ENCODE results near the gene MAN2B2. TPM values are rescaled to one million over a fixed set of nuclear protein-coding genes. Genes with fewer than 3 reads are reported as not detected.

MAN2B2 gene
- total RNA-seq, 2 experiments from 2014 or later = 13.7 to 19.4 TPM

DNA sequence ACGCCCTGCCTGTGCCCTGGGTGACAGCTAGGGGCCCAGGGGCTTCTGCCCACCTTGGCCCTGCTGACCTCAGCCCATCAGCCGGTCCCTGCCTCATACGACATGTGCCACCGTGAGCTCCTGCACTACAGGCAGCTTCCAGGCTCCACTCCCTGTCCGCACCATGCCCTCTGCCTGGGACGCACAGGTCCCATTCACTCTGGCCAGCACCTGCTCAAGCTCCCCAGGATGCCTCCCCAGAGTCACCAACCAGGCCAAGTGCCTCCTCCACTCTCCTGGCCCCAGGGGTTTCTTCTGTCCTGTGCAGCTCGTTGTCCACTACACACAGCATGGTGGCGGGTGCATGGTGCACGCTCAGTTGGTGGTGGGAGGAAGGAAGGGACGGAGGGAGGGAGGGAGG, 45.3 kb downstream of the MAN2B2 start:
- BruUV-seq (replicated peaks) = no TSS peak
- no peak overlapping the region for H3K4me2 ChIP-seq (ENCODE audit: low read length)
- H3K27ac ChIP-seq (ENCODE audit: low read depth, low read length, poor library complexity, severe bottlenecking) = no peak overlapping the region
- no peak for DNase-seq (ENCODE audit: low spot score)
- H4K20me1 ChIP-seq (ENCODE audit: insufficient read depth, low read length) = no peaks in the 10 kb centered on the region
- no peak overlapping the region for H2AFZ ChIP-seq (ENCODE audit: low read length)
- no peaks in the 10 kb centered on the region for H3K9me2 ChIP-seq (ENCODE audit: insufficient read depth, low read length)
- H3K4me1 ChIP-seq (ENCODE audit: insufficient read depth, low read length, poor library complexity, severe bottlenecking) = no peaks in the 10 kb centered on the region
- H3K79me2 ChIP-seq (ENCODE audit: insufficient read depth, low read depth, low read length) = no peaks in the 10 kb centered on the region
- no peaks in the 10 kb centered on the region for H3K9me3 ChIP-seq (ENCODE audit: low read length)
- CTCF ChIA-PET (ENCODE audit: unreplicated experiment) = no interaction called here
- H3K36me3 ChIP-seq (ENCODE audit: insufficient read depth, low read length) = peaks cover 15% of the 10 kb centered on the region
- intact Hi-C loops (cut with micrococcal nuclease; ENCODE audit: unreplicated experiment) = no loop called here
- H3K4me3 ChIP-seq (ENCODE audit: low read depth, low read length, poor library complexity, severe bottlenecking) = no peak overlapping the region
- TF ChIP-seq, protein P1, sequence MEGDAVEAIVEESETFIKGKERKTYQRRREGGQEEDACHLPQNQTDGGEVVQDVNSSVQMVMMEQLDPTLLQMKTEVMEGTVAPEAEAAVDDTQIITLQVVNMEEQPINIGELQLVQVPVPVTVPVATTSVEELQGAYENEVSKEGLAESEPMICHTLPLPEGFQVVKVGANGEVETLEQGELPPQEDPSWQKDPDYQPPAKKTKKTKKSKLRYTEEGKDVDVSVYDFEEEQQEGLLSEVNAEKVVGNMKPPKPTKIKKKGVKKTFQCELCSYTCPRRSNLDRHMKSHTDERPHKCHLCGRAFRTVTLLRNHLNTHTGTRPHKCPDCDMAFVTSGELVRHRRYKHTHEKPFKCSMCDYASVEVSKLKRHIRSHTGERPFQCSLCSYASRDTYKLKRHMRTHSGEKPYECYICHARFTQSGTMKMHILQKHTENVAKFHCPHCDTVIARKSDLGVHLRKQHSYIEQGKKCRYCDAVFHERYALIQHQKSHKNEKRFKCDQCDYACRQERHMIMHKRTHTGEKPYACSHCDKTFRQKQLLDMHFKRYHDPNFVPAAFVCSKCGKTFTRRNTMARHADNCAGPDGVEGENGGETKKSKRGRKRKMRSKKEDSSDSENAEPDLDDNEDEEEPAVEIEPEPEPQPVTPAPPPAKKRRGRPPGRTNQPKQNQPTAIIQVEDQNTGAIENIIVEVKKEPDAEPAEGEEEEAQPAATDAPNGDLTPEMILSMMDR (conservative IDR thresholded peaks at IDR 0.05; ENCODE audit: low read length) = no peak
- TF ChIP-seq EZH2phosphoT487 (IDR thresholded peaks at IDR 0.05; ENCODE audit: borderline replicate concordance, low read depth, low read length) = no peak
- POLR2A ChIA-PET = no interaction called here

DNA sequence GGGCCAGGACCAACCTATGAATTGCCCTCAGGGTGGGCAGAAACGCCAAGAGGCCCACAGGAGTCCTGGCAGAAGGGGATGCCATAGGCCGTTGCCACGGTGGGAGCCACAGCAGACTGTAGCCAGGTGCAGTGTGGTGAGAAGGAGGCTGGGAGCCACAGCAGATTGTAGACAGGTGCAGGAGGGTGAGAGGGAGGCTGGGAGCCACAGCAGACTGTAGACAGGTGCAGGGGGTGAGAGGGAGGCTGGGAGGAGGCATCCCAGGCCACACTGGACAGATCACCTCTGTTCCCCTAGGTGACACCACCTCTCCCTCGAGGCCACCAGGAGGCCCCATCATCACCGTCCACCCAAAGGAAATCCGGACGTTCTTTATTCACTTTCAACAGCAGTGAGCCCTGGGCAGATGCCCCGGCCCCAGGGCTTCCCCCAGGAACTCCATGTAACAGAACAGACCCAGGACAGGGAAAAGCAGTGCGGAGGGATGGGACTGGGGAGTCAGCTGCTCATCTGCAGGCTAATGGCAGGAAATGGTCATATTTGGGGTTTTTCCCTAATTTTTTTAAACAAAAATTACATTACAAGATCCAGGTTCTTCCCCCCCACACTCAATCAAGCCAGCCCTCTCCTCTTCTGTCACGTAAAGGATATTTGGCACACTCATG, 46.0 kb downstream of the MAN2B2 start:
- no peak for DNase-seq (ENCODE audit: low spot score)
- Histone ChIP-seq H3K79me2 (ENCODE audit: insufficient read depth, low read depth, low read length) (no peaks in the 10 kb centered on the region), H3K4me1 (ENCODE audit: insufficient read depth, low read length, poor library complexity, severe bottlenecking) (no peaks in the 10 kb centered on the region), H3K9me2 (ENCODE audit: insufficient read depth, low read length) (no peaks in the 10 kb centered on the region), H3K36me3 (ENCODE audit: insufficient read depth, low read length) (peaks cover 12% of the 10 kb centered on the region), H3K4me3 (ENCODE audit: low read depth, low read length, poor library complexity, severe bottlenecking) (no peak overlapping the region), H4K20me1 (ENCODE audit: insufficient read depth, low read length) (no peaks in the 10 kb centered on the region), H3K9me3 (ENCODE audit: low read length) (no peaks in the 10 kb centered on the region), H3K27ac (ENCODE audit: low read depth, low read length, poor library complexity, severe bottlenecking) (no peak overlapping the region), H2AFZ (ENCODE audit: low read length) (no peak overlapping the region), H3K4me2 (ENCODE audit: low read length) (no peak overlapping the region)
- no peak for TF ChIP-seq EZH2phosphoT487 (IDR thresholded peaks at IDR 0.05; ENCODE audit: borderline replicate concordance, low read depth, low read length)
- TF ChIP-seq, protein P1 (conservative IDR thresholded peaks at IDR 0.05; ENCODE audit: low read length) = no peak
- ChIA-PET POLR2A (no interaction called here), CTCF (ENCODE audit: unreplicated experiment) (no interaction called here)
- intact Hi-C loops (cut with micrococcal nuclease; ENCODE audit: unreplicated experiment) = no loop called here
- BruUV-seq (replicated peaks) = no TSS peak

DNA sequence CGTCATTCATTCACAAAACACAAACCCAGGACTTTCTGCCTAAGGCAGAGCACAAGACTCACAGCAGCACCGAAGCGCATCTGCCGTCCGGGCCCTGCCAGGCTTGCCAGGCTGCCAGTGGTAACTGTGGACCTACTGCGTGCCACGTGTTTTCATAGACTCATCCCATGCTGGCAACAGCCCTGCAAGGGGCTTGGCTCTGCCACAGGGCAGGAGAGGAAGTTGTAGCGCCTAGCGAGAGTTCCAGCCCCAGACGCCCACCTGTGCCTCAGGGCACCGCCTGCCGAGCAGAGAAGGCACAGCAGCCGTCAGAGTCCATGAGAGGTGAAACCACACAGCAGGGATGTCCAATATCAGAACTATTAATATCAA, 46.6 kb downstream of the MAN2B2 start:
- intact Hi-C loops (cut with micrococcal nuclease; ENCODE audit: unreplicated experiment) = no loop called here
- CTCF ChIA-PET (ENCODE audit: unreplicated experiment) = no interaction called here
- no peaks in the 10 kb centered on the region for H3K9me2 ChIP-seq (ENCODE audit: insufficient read depth, low read length)
- POLR2A ChIA-PET = no interaction called here
- H2AFZ ChIP-seq (ENCODE audit: low read length) = no peak overlapping the region
- no peak overlapping the region for H3K27ac ChIP-seq (ENCODE audit: low read depth, low read length, poor library complexity, severe bottlenecking)
- H3K36me3 ChIP-seq (ENCODE audit: insufficient read depth, low read length) = peaks cover 7% of the 10 kb centered on the region
- no peaks in the 10 kb centered on the region for H3K79me2 ChIP-seq (ENCODE audit: insufficient read depth, low read depth, low read length)
- TF ChIP-seq EZH2phosphoT487 (IDR thresholded peaks at IDR 0.05; ENCODE audit: borderline replicate concordance, low read depth, low read length) = no peak
- TF ChIP-seq, protein P1 (conservative IDR thresholded peaks at IDR 0.05; ENCODE audit: low read length) = 0 out of 2 replicates have a peak, but pooled peaks have one; percentile 16
- no TSS peak for BruUV-seq (replicated peaks)
- no peak overlapping the region for H3K4me2 ChIP-seq (ENCODE audit: low read length)
- no peaks in the 10 kb centered on the region for H3K4me1 ChIP-seq (ENCODE audit: insufficient read depth, low read length, poor library complexity, severe bottlenecking)
- H3K9me3 ChIP-seq (ENCODE audit: low read length) = no peaks in the 10 kb centered on the region
- H4K20me1 ChIP-seq (ENCODE audit: insufficient read depth, low read length) = no peaks in the 10 kb centered on the region
- H3K4me3 ChIP-seq (ENCODE audit: low read depth, low read length, poor library complexity, severe bottlenecking) = no peak overlapping the region
- no peak for DNase-seq (ENCODE audit: low spot score)
